Stimulated activated CD4-positive, alpha-beta T cell treated with anti-CD3 and anti-CD28 coated beads, Interleukin-15, amount 100 ng/mL, for 1 hour (primary cell): ENCODE results near the gene SLCO4A1.

Experiments
- DNase-seq, 2 donors: peaks; one replicate each; pipeline ENCODE4 v3.0.0-alpha.2; 2020; ENCODE audit warnings: low read depth in 1 of 2, low spot score in 1 of 2

The SLCO4A1 gene

GRCh38 chr20:62710886-62711702 lies 68.8 kb downstream of the SLCO4A1 start:
- DNase-seq: no peak

- no peak for DNase-seq
Observed at GRCh38 chr20:62711703-62712101, 69.4 kb downstream of the SLCO4A1 start.

- DNase-seq: no peak
Observed at GRCh38 chr20:62712606-62713005, 70.3 kb downstream of the SLCO4A1 start.

DNA sequence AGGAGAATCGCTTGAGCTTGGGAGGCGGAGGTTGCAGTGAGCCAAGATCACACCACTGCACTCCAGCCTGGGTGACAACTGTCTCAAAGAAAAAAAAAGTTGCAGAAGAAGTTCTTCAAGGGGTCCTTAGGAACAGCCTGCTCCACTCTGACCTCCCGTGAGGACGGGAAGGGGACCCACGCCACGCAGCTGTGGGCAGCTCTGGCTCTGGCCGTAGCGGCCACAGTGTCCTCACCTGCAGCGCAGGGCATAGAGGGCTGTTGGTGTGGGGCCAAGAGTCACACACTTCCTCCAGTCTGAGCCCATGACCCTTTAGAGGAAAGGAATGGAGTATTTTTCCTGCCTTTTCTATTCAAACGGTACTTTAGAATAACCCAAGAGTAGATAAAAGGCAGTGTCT lies 71.7 kb downstream of the SLCO4A1 start:
- DNase-seq: no peak

- DNase-seq: no peak
Observed at GRCh38 chr20:62714799-62715198, 72.5 kb downstream of the SLCO4A1 start.

- no peak for DNase-seq
Observed at GRCh38 chr20:62715201-62715600, 72.9 kb downstream of the SLCO4A1 start.

DNA sequence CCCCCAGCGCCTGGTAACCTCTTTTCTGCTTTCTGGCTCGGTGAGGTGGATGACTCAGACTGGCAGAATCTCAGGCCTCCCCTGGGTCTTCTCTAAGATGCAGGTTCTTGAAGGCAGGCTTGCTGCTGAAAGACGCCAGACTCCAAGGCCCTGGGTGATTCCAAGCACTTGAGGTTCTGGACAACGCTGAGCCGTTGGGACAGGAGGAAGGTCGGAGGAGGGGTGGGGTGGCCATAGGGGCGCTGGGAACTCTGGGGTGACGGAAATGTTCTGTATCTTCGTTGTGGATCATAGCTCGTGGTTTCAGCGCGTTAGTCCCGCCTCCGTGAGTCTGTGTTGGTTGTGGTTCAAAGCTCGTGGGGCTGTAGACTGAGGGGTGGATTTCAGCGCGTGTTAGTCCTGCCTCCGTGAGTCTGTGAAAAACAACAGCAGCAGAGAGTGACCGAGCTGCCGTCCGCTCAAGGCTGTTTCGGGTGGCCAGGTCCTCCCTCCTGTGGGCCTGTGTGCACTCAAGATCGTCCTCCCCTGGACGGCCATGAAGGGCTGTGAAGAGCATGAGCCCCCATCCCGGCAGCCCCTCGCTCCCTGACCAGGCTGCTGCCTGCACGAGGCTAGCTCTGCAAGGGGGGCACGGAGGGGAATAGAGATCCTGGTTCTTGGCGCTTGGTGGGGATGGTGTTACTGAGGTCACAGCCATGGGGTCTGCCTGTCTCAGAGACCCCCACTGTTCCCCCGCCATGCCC lies 74.1 kb downstream of the SLCO4A1 start:
- no peak for DNase-seq

GRCh38 chr20:62716941-62717310 lies 74.6 kb downstream of the SLCO4A1 start:
- DNase-seq: no peak

DNA sequence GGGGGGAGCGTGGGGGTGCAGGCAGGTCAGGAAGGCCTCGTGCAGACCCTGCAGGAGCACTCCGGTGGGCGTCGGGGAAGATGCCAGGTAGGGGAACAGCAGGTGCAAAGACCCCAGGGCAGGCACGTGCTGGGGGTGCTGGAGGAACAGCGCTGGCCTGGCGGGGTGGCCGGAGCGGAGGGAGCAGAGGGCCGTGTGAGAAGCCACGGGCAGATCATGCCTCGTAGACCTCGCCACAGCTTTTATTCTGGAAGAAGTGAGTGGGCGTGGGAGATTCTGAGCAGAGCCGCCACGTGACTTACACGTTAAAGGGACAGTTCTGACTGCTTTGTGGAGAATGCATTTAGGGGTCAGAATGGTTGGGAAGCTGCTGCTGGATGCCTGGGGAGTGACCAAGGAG lies 75.6 kb downstream of the SLCO4A1 start:
- DNase-seq: no peak

- no peak for DNase-seq
Observed at GRCh38 chr20:62718546-62718945, 76.2 kb downstream of the SLCO4A1 start.

DNA sequence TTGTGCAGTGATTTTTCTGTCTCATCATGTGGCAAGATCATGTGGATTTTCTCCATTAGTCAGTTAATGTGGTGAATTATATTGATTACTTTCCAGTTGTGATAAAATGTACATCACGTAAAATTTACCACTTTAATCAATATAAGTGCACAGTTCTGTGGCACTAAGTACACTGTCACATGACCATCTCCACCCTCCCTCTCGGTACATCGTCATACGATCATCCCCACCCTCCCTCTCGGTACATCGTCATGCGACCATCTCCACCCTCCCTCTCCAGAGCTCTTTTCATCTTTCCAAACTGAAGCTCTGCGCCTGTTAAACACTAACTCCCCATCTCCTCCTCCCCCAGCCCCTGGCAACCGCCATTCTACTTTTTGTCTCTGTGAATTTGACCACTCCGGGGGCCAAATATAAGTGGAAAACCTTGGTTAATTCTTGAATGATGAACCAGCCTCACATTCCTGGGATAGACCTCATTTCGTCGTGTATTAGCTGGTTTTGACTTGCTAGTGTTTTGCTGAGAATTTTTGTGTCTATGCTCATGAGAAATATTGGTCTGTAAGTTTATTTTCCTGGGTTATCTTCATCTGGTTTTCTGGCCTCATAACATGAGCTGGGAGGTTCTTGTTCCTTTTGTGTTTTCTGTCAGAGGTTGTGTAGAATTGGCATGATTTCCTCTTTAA lies 77.1 kb downstream of the SLCO4A1 start:
- no peak for DNase-seq
